ENCODE results near the gene SPO11. TPM values are rescaled to one million over a fixed set of nuclear protein-coding genes. Genes with fewer than 3 reads are reported as not detected.

The SPO11 gene
- total and polyA plus RNA-seq, 7 donors, result not detected

- Histone ChIP-seq H3K4me1 (no peaks in the 10 kb centered on the region), H3K27ac (no peak overlapping the region), H3K4me3 (no peak overlapping the region), H3K36me3 (ENCODE audit: insufficient read depth in 1 of 2, low read depth in 1 of 2) (no peaks in the 10 kb centered on the region), H3K9me3 (no peaks in the 10 kb centered on the region), H3K27me3 (ENCODE audit: insufficient read depth in 3 of 3, low read length in 2 of 3) (peaks cover 2 to 18% (median 4%) of the 10 kb centered on the region in 3 donors)
- intact Hi-C loops (cut with DNase I), result no loop called here
- WGBS, 3 donors, result 40 to 46% (median 44%) methylated on average over 13 of the region's 13 CpGs
- ATAC-seq (no peak), DNase-seq (no peak)
- no peak for TF ChIP-seq CTCF (IDR thresholded peaks at IDR 0.05)
These were observed 20.9 kb upstream of the SPO11 start for GRCh38 chr20:57308451-57309271.

GRCh38 chr20:57309544-57310115 lies 20.0 kb upstream of the SPO11 start:
- no peaks in the 10 kb centered on the region for H3K36me3 ChIP-seq (ENCODE audit: insufficient read depth in 1 of 2, low read depth in 1 of 2)
- H3K4me3 ChIP-seq, result no peak overlapping the region
- ATAC-seq, result no peak
- peaks cover 2 to 18% (median 4%) of the 10 kb centered on the region in 3 donors for H3K27me3 ChIP-seq (ENCODE audit: insufficient read depth in 3 of 3, low read length in 2 of 3)
- WGBS, 3 donors, result 59 to 78% (median 68%) methylated on average over 9 of the region's 9 CpGs
- H3K27ac ChIP-seq, result no peak overlapping the region
- TF ChIP-seq CTCF (IDR thresholded peaks at IDR 0.05), result no peak
- H3K9me3 ChIP-seq, result no peaks in the 10 kb centered on the region
- intact Hi-C loops (cut with DNase I), result no loop called here
- no peak for DNase-seq
- no peaks in the 10 kb centered on the region for H3K4me1 ChIP-seq

GRCh38 chr20:57310821-57311514 lies 18.6 kb upstream of the SPO11 start:
- no peak for TF ChIP-seq CTCF (IDR thresholded peaks at IDR 0.05)
- no peak overlapping the region for H3K27ac ChIP-seq
- DNase-seq (no peak), ATAC-seq (no peak)
- no peaks in the 10 kb centered on the region for H3K4me1 ChIP-seq
- H3K36me3 ChIP-seq (ENCODE audit: insufficient read depth in 1 of 2, low read depth in 1 of 2), result no peaks in the 10 kb centered on the region
- intact Hi-C loops (cut with DNase I), result no loop called here
- no peak overlapping the region for H3K4me3 ChIP-seq
- 92 to 95% (median 93%) methylated on average over 11 of the region's 11 CpGs for WGBS, 3 donors
- peaks cover 0 to 18% (median 4%) of the 10 kb centered on the region in 3 donors for H3K27me3 ChIP-seq (ENCODE audit: insufficient read depth in 3 of 3, low read length in 2 of 3)
- no peaks in the 10 kb centered on the region for H3K9me3 ChIP-seq

- TF ChIP-seq CTCF (IDR thresholded peaks at IDR 0.05), result no peak
- no peak for ATAC-seq
These were observed 17.5 kb upstream of the SPO11 start for GRCh38 chr20:57312138-57312537.

More at GRCh38 chr20:57312138-57312537, 17.5 kb upstream of the SPO11 start:
- no peaks in the 10 kb centered on the region for H3K36me3 ChIP-seq (ENCODE audit: insufficient read depth in 1 of 2, low read depth in 1 of 2)
- peaks cover 0 to 18% (median 4%) of the 10 kb centered on the region in 3 donors for H3K27me3 ChIP-seq (ENCODE audit: insufficient read depth in 3 of 3, low read length in 2 of 3)
- intact Hi-C loops (cut with DNase I), result no loop called here
- no peak overlapping the region for H3K27ac ChIP-seq
- no peak for DNase-seq
- WGBS, 3 donors, result 88 to 90% (median 90%) methylated on average over 6 of the region's 6 CpGs
- H3K4me1 ChIP-seq, result no peaks in the 10 kb centered on the region
- H3K4me3 ChIP-seq, result no peak overlapping the region
- H3K9me3 ChIP-seq, result no peaks in the 10 kb centered on the region

All from psoas muscle (tissue), 8 donors.